Measurements from ENCODE around the gene SAP25.
"Not testable (repeated sequence)": the region's sequence is repeated elsewhere in the genome, so short reads cannot be mapped to it uniquely, and the experiment has no call there.

The SAP25 gene

GRCh38 chr7:100538654-100539435 lies 34.9 kb downstream of the SAP25 start, which contains the start of gene AGFG2:
Gene AGFG2 (plus strand): TSS chr7:100539203. CDS start chr7:100539347, 144 bp downstream.
- TF ChIP-seq CTCF (IDR thresholded peaks at IDR 0.05; ENCODE audit: insufficient read depth, low read depth, low read length, missing control alignments): no peak
- peak within 1 kb of the TSS; percentile 55 for H3K4me3 ChIP-seq (ENCODE audit: low read length)
- DNase-seq (ENCODE audit: low read depth): peak; percentile 100

- no peak for TF ChIP-seq CTCF (IDR thresholded peaks at IDR 0.05; ENCODE audit: insufficient read depth, low read depth, low read length, missing control alignments)
- peak overlapping the region; percentile 49 for H3K4me3 ChIP-seq (ENCODE audit: low read length)
- no peak for DNase-seq (ENCODE audit: low read depth)
Observed at GRCh38 chr7:100538348-100538653, 35.4 kb downstream of the SAP25 start.

GRCh38 chr7:100536695-100537094 lies 37.0 kb downstream of the SAP25 start:
- not testable (repeated sequence) for H3K4me3 ChIP-seq (ENCODE audit: low read length); DNase-seq (ENCODE audit: low read depth)

- H3K4me3 ChIP-seq (ENCODE audit: low read length); DNase-seq (ENCODE audit: low read depth): not testable (repeated sequence)
Observed at GRCh38 chr7:100535982-100536381, 37.7 kb downstream of the SAP25 start.

GRCh38 chr7:100532165-100533022 lies 41.3 kb downstream of the SAP25 start:
- TF ChIP-seq CTCF (IDR thresholded peaks at IDR 0.05; ENCODE audit: insufficient read depth, low read depth, low read length, missing control alignments): no peak
- DNase-seq (ENCODE audit: low read depth): no peak
- no peak overlapping the region for H3K4me3 ChIP-seq (ENCODE audit: low read length)

- H3K4me3 ChIP-seq (ENCODE audit: low read length); DNase-seq (ENCODE audit: low read depth): not testable (repeated sequence)
Observed at GRCh38 chr7:100528108-100528866, 45.4 kb downstream of the SAP25 start.

- DNase-seq (ENCODE audit: low read depth); H3K4me3 ChIP-seq (ENCODE audit: low read length): not testable (repeated sequence)
Observed at GRCh38 chr7:100523192-100523591, 50.5 kb downstream of the SAP25 start.
